Activated CD8-positive, alpha-beta memory T cell treated with anti-CD3 and anti-CD28 coated beads, Interleukin-2, amount 10 ng/mL, durations not matched to agents 7 days and 5 days (primary cell): ENCODE data around the gene RUVBL1. TPM values are rescaled to one million over a fixed set of nuclear protein-coding genes. Genes with fewer than 3 reads are reported as not detected.

ENCODE experiments used
- ATAC-seq: fragments of 150-1000 bp; cut with Tn5 transposase; one replicate; pipeline ENCODE4 v1.10.0; 2021; ENCODE audit warnings: moderate library complexity
- CTCF ChIA-PET: fragments of 350-600 bp; sonication (Branson Sonifier 250); formaldehyde crosslinking; loops from one replicate; lab custom pipeline; 2021; ENCODE audit warnings: antibody characterized with exemption; lab: Charles Lee
- DNase-seq: peaks from one replicate; pipeline ENCODE4 v3.0.0-alpha.2; 2020
- H3K27ac Mint-ChIP-seq: one replicate; pipeline ENCODE4 v1.8.0; 2021; ENCODE audit warnings: mild to moderate bottlenecking, mixed read lengths
- H3K27me3 Mint-ChIP-seq: one replicate; pipeline ENCODE4 v1.8.0; 2021; ENCODE audit warnings: mixed read lengths
- H3K36me3 Mint-ChIP-seq: one replicate; pipeline ENCODE4 v1.8.0; 2021; ENCODE audit warnings: mild to moderate bottlenecking, mixed read lengths
- H3K4me1 Mint-ChIP-seq: one replicate; pipeline ENCODE4 v1.8.0; 2021; ENCODE audit warnings: mixed read lengths
- H3K4me3 Mint-ChIP-seq: one replicate; pipeline ENCODE4 v1.8.0; 2021; ENCODE audit warnings: mild to moderate bottlenecking, moderate library complexity, mixed read lengths
- H3K9me3 Mint-ChIP-seq: one replicate; pipeline ENCODE4 v1.8.0; 2022; ENCODE audit warnings: low read depth, mixed read lengths
- total RNA-seq, 2 experiments: library from RNA; stranded (reverse); gene quantifications; one replicate each; pipeline ENCODE4 v1.2.3, GENCODE V29; 2021

The RUVBL1 gene
- total RNA-seq, 2 experiments from 2014 or later = 63.8 to 73.5 TPM

GRCh38 chr3:128077202-128077624, 46.4 kb downstream of the RUVBL1 start:
- H3K4me3 Mint-ChIP-seq = no peak overlapping the region
- peaks cover 19% of the 10 kb centered on the region for H3K4me1 Mint-ChIP-seq
- ATAC-seq (no peak), DNase-seq (no peak)
- no peaks in the 10 kb centered on the region for H3K27me3 Mint-ChIP-seq
- H3K27ac Mint-ChIP-seq = no peak overlapping the region
- peaks cover 9% of the 10 kb centered on the region for H3K36me3 Mint-ChIP-seq
- CTCF ChIA-PET = interaction anchor here (2.7 kb wide), 1 partner anchor 56 kb away, joined by 20 read pairs; no protein-coding TSS in a partner anchor
- H3K9me3 Mint-ChIP-seq = no peaks in the 10 kb centered on the region

- H3K4me1 Mint-ChIP-seq = peaks cover 19% of the 10 kb centered on the region
- no peak overlapping the region for H3K27ac Mint-ChIP-seq
- no peaks in the 10 kb centered on the region for H3K27me3 Mint-ChIP-seq
- ATAC-seq (no peak), DNase-seq (no peak)
- CTCF ChIA-PET = interaction anchor here (1.3 to 2.7 kb wide), 7 partner anchors 14 to 101 kb away, joined by 3 to 20 read pairs (median 5); partner anchors contain the start of gene SEC61A1
- H3K4me3 Mint-ChIP-seq = no peak overlapping the region
- peaks cover 11% of the 10 kb centered on the region for H3K36me3 Mint-ChIP-seq
- H3K9me3 Mint-ChIP-seq = no peaks in the 10 kb centered on the region
Measured at GRCh38 chr3:128076483-128077201, 47.0 kb downstream of the RUVBL1 start.

GRCh38 chr3:128075522-128076482, 47.8 kb downstream of the RUVBL1 start:
- Mint-ChIP-seq H3K4me1 (peaks cover 19% of the 10 kb centered on the region), H3K27ac (no peak overlapping the region), H3K4me3 (peak overlapping the region; percentile 5), H3K27me3 (no peaks in the 10 kb centered on the region), H3K36me3 (peaks cover 13% of the 10 kb centered on the region), H3K9me3 (no peaks in the 10 kb centered on the region)
- DNase-seq (peak; percentile 84), ATAC-seq (peak; percentile 88)
- CTCF ChIA-PET = interaction anchor here (0.6 to 2.7 kb wide), 9 partner anchors 13 to 244 kb away, joined by 3 to 20 read pairs (median 4); partner anchors contain the start of gene SEC61A1

- no peaks in the 10 kb centered on the region for H3K9me3 Mint-ChIP-seq
- CTCF ChIA-PET = interaction anchor here (0.6 to 2.7 kb wide), 12 partner anchors 12 to 408 kb away, joined by 3 to 20 read pairs (median 4); partner anchors contain the start of gene SEC61A1
- H3K27ac Mint-ChIP-seq = no peak overlapping the region
- peaks cover 12% of the 10 kb centered on the region for H3K4me1 Mint-ChIP-seq
- no peak overlapping the region for H3K4me3 Mint-ChIP-seq
- H3K27me3 Mint-ChIP-seq = no peaks in the 10 kb centered on the region
- DNase-seq (no peak), ATAC-seq (peak; percentile 4)
- H3K36me3 Mint-ChIP-seq = peaks cover 14% of the 10 kb centered on the region
Measured at GRCh38 chr3:128074851-128075521, 48.6 kb downstream of the RUVBL1 start.

GRCh38 chr3:128073807-128074206, 49.8 kb downstream of the RUVBL1 start:
- DNase-seq = no peak
- CTCF ChIA-PET = interaction anchor here (0.6 to 2.0 kb wide), 8 partner anchors 10 to 60 kb away, joined by 3 to 6 read pairs (median 3); no protein-coding TSS in a partner anchor
- H3K9me3 Mint-ChIP-seq = no peaks in the 10 kb centered on the region
- H3K27ac Mint-ChIP-seq = no peak overlapping the region
- no peak overlapping the region for H3K4me3 Mint-ChIP-seq
- no peak for ATAC-seq
- peaks cover 18% of the 10 kb centered on the region for H3K36me3 Mint-ChIP-seq
- H3K4me1 Mint-ChIP-seq = peaks cover 12% of the 10 kb centered on the region
- no peaks in the 10 kb centered on the region for H3K27me3 Mint-ChIP-seq

- DNase-seq = no peak
- Mint-ChIP-seq H3K27ac (no peak overlapping the region), H3K4me1 (peaks cover 12% of the 10 kb centered on the region), H3K9me3 (no peaks in the 10 kb centered on the region), H3K4me3 (no peak overlapping the region), H3K27me3 (no peaks in the 10 kb centered on the region), H3K36me3 (peaks cover 21% of the 10 kb centered on the region)
- ATAC-seq = no peak
- CTCF ChIA-PET = interaction anchor here (0.6 to 2.0 kb wide), 6 partner anchors 9 to 61 kb away, joined by 3 to 6 read pairs (median 3); no protein-coding TSS in a partner anchor
Measured at GRCh38 chr3:128073185-128073725, 50.4 kb downstream of the RUVBL1 start.

- Mint-ChIP-seq H3K4me1 (peaks cover 12% of the 10 kb centered on the region), H3K27ac (no peak overlapping the region), H3K9me3 (no peaks in the 10 kb centered on the region), H3K4me3 (no peak overlapping the region), H3K27me3 (no peaks in the 10 kb centered on the region), H3K36me3 (peaks cover 26% of the 10 kb centered on the region)
- CTCF ChIA-PET = interaction anchor here (1.3 to 2.0 kb wide), 3 partner anchors 8 to 17 kb away, joined by 3 to 6 read pairs (median 5); no protein-coding TSS in a partner anchor
- no peak for DNase-seq
- ATAC-seq = no peak
Measured at GRCh38 chr3:128072454-128073184, 51.0 kb downstream of the RUVBL1 start.

GRCh38 chr3:128071771-128072453, 51.7 kb downstream of the RUVBL1 start:
- peaks cover 12% of the 10 kb centered on the region for H3K4me1 Mint-ChIP-seq
- peaks cover 33% of the 10 kb centered on the region for H3K36me3 Mint-ChIP-seq
- CTCF ChIA-PET = no interaction called here
- H3K27ac Mint-ChIP-seq = no peak overlapping the region
- no peaks in the 10 kb centered on the region for H3K9me3 Mint-ChIP-seq
- ATAC-seq = no peak
- no peak for DNase-seq
- H3K27me3 Mint-ChIP-seq = no peaks in the 10 kb centered on the region
- no peak overlapping the region for H3K4me3 Mint-ChIP-seq

- Mint-ChIP-seq H3K27ac (no peak overlapping the region), H3K27me3 (no peaks in the 10 kb centered on the region), H3K36me3 (peaks cover 37% of the 10 kb centered on the region), H3K4me1 (peaks cover 9% of the 10 kb centered on the region), H3K9me3 (no peaks in the 10 kb centered on the region), H3K4me3 (no peak overlapping the region)
- CTCF ChIA-PET = interaction anchor here (0.8 kb wide), 1 partner anchor 640 kb away, joined by 3 read pairs; no protein-coding TSS in a partner anchor
- ATAC-seq (no peak), DNase-seq (no peak)
Measured at GRCh38 chr3:128070898-128071591, 52.6 kb downstream of the RUVBL1 start.

GRCh38 chr3:128069271-128069670, 54.3 kb downstream of the RUVBL1 start:
- no peak for DNase-seq
- H3K9me3 Mint-ChIP-seq = no peaks in the 10 kb centered on the region
- H3K4me3 Mint-ChIP-seq = no peak overlapping the region
- H3K27me3 Mint-ChIP-seq = no peaks in the 10 kb centered on the region
- ATAC-seq = no peak
- H3K27ac Mint-ChIP-seq = no peak overlapping the region
- CTCF ChIA-PET = interaction anchor here (0.6 to 1.9 kb wide), 4 partner anchors 41 to 539 kb away, joined by 3 to 6 read pairs (median 4); no protein-coding TSS in a partner anchor
- peaks cover 47% of the 10 kb centered on the region for H3K36me3 Mint-ChIP-seq
- no peaks in the 10 kb centered on the region for H3K4me1 Mint-ChIP-seq

- CTCF ChIA-PET = interaction anchor here (1.4 to 3.3 kb wide), 4 partner anchors 12 to 65 kb away, joined by 4 to 13 read pairs (median 6); no protein-coding TSS in a partner anchor
- H3K27me3 Mint-ChIP-seq = no peaks in the 10 kb centered on the region
- H3K9me3 Mint-ChIP-seq = no peaks in the 10 kb centered on the region
- H3K4me1 Mint-ChIP-seq = no peaks in the 10 kb centered on the region
- DNase-seq (no peak), ATAC-seq (peak; percentile 57)
- H3K4me3 Mint-ChIP-seq = no peak overlapping the region
- peaks cover 49% of the 10 kb centered on the region for H3K36me3 Mint-ChIP-seq
- H3K27ac Mint-ChIP-seq = no peak overlapping the region
Measured at GRCh38 chr3:128068156-128068620, 55.4 kb downstream of the RUVBL1 start.
